ENCODE data around the gene PITPNC1. TPM values are rescaled to one million over a fixed set of nuclear protein-coding genes. Genes with fewer than 3 reads are reported as not detected.
"Not testable (repeated sequence)": the region's sequence is repeated elsewhere in the genome, so short reads cannot be mapped to it uniquely, and the experiment has no call there.

PITPNC1 gene
- total RNA-seq, 1 donor from 2014 or later, result 35.0 TPM

GRCh38 chr17:67576471-67577115 lies 199.5 kb downstream of the PITPNC1 start:
- no peak for DNase-seq (ENCODE audit: low spot score)

GRCh38 chr17:67577429-67578141 lies 200.5 kb downstream of the PITPNC1 start:
- DNase-seq (ENCODE audit: low spot score), result no peak

GRCh38 chr17:67578142-67578457 lies 201.0 kb downstream of the PITPNC1 start:
- DNase-seq (ENCODE audit: low spot score), result no peak

GRCh38 chr17:67578679-67579405 lies 201.8 kb downstream of the PITPNC1 start:
- DNase-seq (ENCODE audit: low spot score), result not testable (repeated sequence)

GRCh38 chr17:67582673-67583081 lies 205.6 kb downstream of the PITPNC1 start:
- peak; percentile 92 for DNase-seq (ENCODE audit: low spot score)

- no peak for DNase-seq (ENCODE audit: low spot score)
These were observed 208.1 kb downstream of the PITPNC1 start for GRCh38 chr17:67585077-67585602.

GRCh38 chr17:67588326-67588725 lies 211.2 kb downstream of the PITPNC1 start:
- DNase-seq (ENCODE audit: low spot score), result no peak

GRCh38 chr17:67594115-67594880 lies 217.2 kb downstream of the PITPNC1 start:
- DNase-seq (ENCODE audit: low spot score), result peak; percentile 31

GRCh38 chr17:67600408-67600807 lies 223.3 kb downstream of the PITPNC1 start:
- DNase-seq (ENCODE audit: low spot score), result no peak

GRCh38 chr17:67601897-67602296 lies 224.8 kb downstream of the PITPNC1 start:
- DNase-seq (ENCODE audit: low spot score), result no peak

- DNase-seq (ENCODE audit: low spot score), result no peak
These were observed 225.4 kb downstream of the PITPNC1 start for GRCh38 chr17:67602444-67602843.

- DNase-seq (ENCODE audit: low spot score), result peak; percentile 48
These were observed 225.9 kb downstream of the PITPNC1 start for GRCh38 chr17:67602974-67603373.

GRCh38 chr17:67605256-67605912 lies 228.3 kb downstream of the PITPNC1 start:
- peak; percentile 59 for DNase-seq (ENCODE audit: low spot score)

GRCh38 chr17:67606471-67606870 lies 229.4 kb downstream of the PITPNC1 start:
- peak; percentile 74 for DNase-seq (ENCODE audit: low spot score)

GRCh38 chr17:67606896-67607604 lies 230.0 kb downstream of the PITPNC1 start:
- no peak for DNase-seq (ENCODE audit: low spot score)

GRCh38 chr17:67610061-67610460 lies 233.0 kb downstream of the PITPNC1 start:
- DNase-seq (ENCODE audit: low spot score), result no peak

GRCh38 chr17:67613961-67614360 lies 236.9 kb downstream of the PITPNC1 start:
- DNase-seq (ENCODE audit: low spot score), result no peak

GRCh38 chr17:67615011-67615561 lies 238.0 kb downstream of the PITPNC1 start:
- DNase-seq (ENCODE audit: low spot score), result no peak

GRCh38 chr17:67615736-67616135 lies 238.7 kb downstream of the PITPNC1 start:
- DNase-seq (ENCODE audit: low spot score), result no peak

- DNase-seq (ENCODE audit: low spot score), result no peak
These were observed 240.3 kb downstream of the PITPNC1 start for GRCh38 chr17:67617304-67617899.

All from mucosa of gallbladder (tissue), 1 donor.